Liver (tissue), 9 donors: ENCODE measurements around the gene ONECUT1. TPM values are rescaled to one million over a fixed set of nuclear protein-coding genes. Genes with fewer than 3 reads are reported as not detected.
A peak's percentile ranks its signal among the peaks of the same experiment; 100 is the strongest.

Experiments
- DNase-seq: peaks from one replicate; pipeline ENCODE4 v3.0.0-alpha.2; 2017; ENCODE audit warnings: low spot score
- H3K27ac ChIP-seq, 2 donors: one replicate each; pipeline ENCODE4 v1.7.0; 2013; ENCODE audit warnings: inconsistent platforms in 2 of 2, low read length in 2 of 2, control low read depth in 1 of 2, low read depth in 1 of 2, mild to moderate bottlenecking in 1 of 2
- H3K27me3 ChIP-seq, 4 donors: one replicate each; pipeline versions ENCODE4 v1.6.1 to v1.7.0; 2013; ENCODE audit warnings: low read length in 3 of 4, inconsistent platforms in 1 of 4, mild to moderate bottlenecking in 1 of 4, moderate library complexity in 1 of 4; ENCODE audit not compliant: control insufficient read depth in 4 of 4, insufficient read depth in 4 of 4
- H3K36me3 ChIP-seq, 4 donors: one replicate each; pipeline versions ENCODE4 v1.6.1 to v1.7.0; 2013; ENCODE audit warnings: low read length in 3 of 4, mild to moderate bottlenecking in 3 of 4, low read depth in 1 of 4, moderate library complexity in 1 of 4; ENCODE audit not compliant: control insufficient read depth in 4 of 4, insufficient read depth in 3 of 4
- H3K4me1 ChIP-seq, 4 donors: one replicate each; pipeline versions ENCODE4 v1.6.1 to v1.7.0; 2013; ENCODE audit warnings: low read length in 3 of 4, mild to moderate bottlenecking in 3 of 4, moderate library complexity in 1 of 4; ENCODE audit not compliant: control insufficient read depth in 4 of 4, insufficient read depth in 4 of 4
- H3K4me3 ChIP-seq, 3 donors: one replicate each; pipeline versions ENCODE4 v1.6.1 to v1.7.0; 2013; ENCODE audit warnings: low read length in 3 of 3, control low read depth in 1 of 3, low read depth in 1 of 3, mild to moderate bottlenecking in 1 of 3
- H3K9ac ChIP-seq, 2 donors: one replicate each; pipeline ENCODE4 v1.7.0; 2013; ENCODE audit warnings: low read length in 2 of 2, mild to moderate bottlenecking in 2 of 2, moderate library complexity in 2 of 2, control low read depth in 1 of 2, low read depth in 1 of 2
- H3K9me3 ChIP-seq, 4 donors: one replicate each; pipeline versions ENCODE4 v1.6.1 to v1.7.0; 2013; ENCODE audit warnings: low read length in 3 of 4; ENCODE audit not compliant: control insufficient read depth in 4 of 4
- FOXA1 ChIP-seq: IDR thresholded peaks from 2 replicates; pipeline ENCODE4 v1.6.1; 2016; ENCODE audit warnings: antibody characterized with exemption
- FOXA2 ChIP-seq: IDR thresholded peaks from 2 replicates; pipeline ENCODE4 v1.6.1; 2016; ENCODE audit warnings: antibody characterized with exemption
- GABPA ChIP-seq, 2 donors: IDR thresholded peaks in 1 of 2; conservative IDR thresholded peaks in 1 of 2; 2 replicates each; pipeline ENCODE4 v1.6.1; 2016; ENCODE audit warnings: antibody characterized with exemption in 2 of 2, mild to moderate bottlenecking in 1 of 2, moderate library complexity in 1 of 2
- HNF4A ChIP-seq, 2 donors: conservative IDR thresholded peaks; 2 replicates each; pipeline ENCODE4 v1.6.1; 2016; ENCODE audit warnings: antibody characterized with exemption in 2 of 2, mild to moderate bottlenecking in 2 of 2
- HNF4G ChIP-seq: IDR thresholded peaks from 2 replicates; pipeline ENCODE4 v1.6.1; 2016; ENCODE audit warnings: antibody characterized with exemption
- JUND ChIP-seq, 2 donors: IDR thresholded peaks; 2 replicates each; pipeline ENCODE4 v1.6.1; 2016; ENCODE audit warnings: antibody characterized with exemption in 2 of 2
- MAX ChIP-seq: IDR thresholded peaks from 2 replicates; pipeline ENCODE4 v1.6.1; 2016; ENCODE audit warnings: antibody characterized with exemption
- NR2F2 ChIP-seq: IDR thresholded peaks from 2 replicates; pipeline ENCODE4 v1.6.1; 2016; ENCODE audit warnings: antibody characterized with exemption
- RAD21 ChIP-seq, 2 donors: IDR thresholded peaks; 2 replicates each; pipeline ENCODE4 v1.6.1; 2016; ENCODE audit warnings: antibody characterized with exemption in 2 of 2, mild to moderate bottlenecking in 2 of 2
- REST ChIP-seq: IDR thresholded peaks from 2 replicates; pipeline ENCODE4 v1.6.1; 2016; ENCODE audit warnings: antibody characterized with exemption, mild to moderate bottlenecking
- RXRA ChIP-seq, 2 donors: IDR thresholded peaks; 2 replicates each; pipeline ENCODE4 v1.6.1; 2017 to 2018; ENCODE audit warnings: antibody characterized with exemption in 2 of 2, mild to moderate bottlenecking in 1 of 2
- SP1 ChIP-seq: IDR thresholded peaks from 2 replicates; pipeline ENCODE4 v1.6.1; 2018; ENCODE audit warnings: antibody characterized with exemption, mild to moderate bottlenecking
- YY1 ChIP-seq: IDR thresholded peaks from 2 replicates; pipeline ENCODE4 v1.6.1; 2016; ENCODE audit warnings: antibody characterized with exemption, mild to moderate bottlenecking
- WGBS: extraction: QIAGEN DNeasy Blood & Tissue Kit; methylation state at CpG from one replicate; pipeline ENCODE4 v1.1.7; 2013; 5-methylcytosine and 5-hydroxymethylcytosine counted together
- polyA plus RNA-seq, 2 donors: library from polyadenylated mRNA; stranded (reverse) in 1 of 2; unstranded in 1 of 2; fragments of 200-250 nt in 1 of 2; fragments of >200 nt in 1 of 2; fragmentation: Nextera tagmentation in 1 of 2; extraction: Ambion mirVana in 1 of 2; gene quantifications; one replicate each; pipeline versions ENCODE4 v1.2.1 to v1.2.3, GENCODE V29; 2013 to 2015
- total RNA-seq, 2 donors: library from RNA; depleted of rRNA; stranded (reverse); fragments of >200 nt; gene quantifications; one replicate each; pipeline ENCODE4 v1.2.3, GENCODE V29; 2014
- TF ChIP-seq, protein P1 (sequence below): IDR thresholded peaks from 2 replicates; pipeline ENCODE4 v1.6.1; 2016; ENCODE audit warnings: antibody characterized with exemption
- TF ChIP-seq, protein P2 (sequence below): fragments of 150-350 bp; IDR thresholded peaks from 2 replicates; pipeline ENCODE4 v1.5.1; 2017; ENCODE audit warnings: improper control_type of control experiment, low read depth, low read length; ENCODE audit not compliant: missing input control
- donor health status: healthy.
- donor health status: healthy.
- donor health status: healthy.
- donor health status: healthy.
- donor health status: healthy.

The ONECUT1 gene
- total and polyA plus RNA-seq, 4 donors = 7.7 to 51.0 (median 14.8) TPM

DNA sequence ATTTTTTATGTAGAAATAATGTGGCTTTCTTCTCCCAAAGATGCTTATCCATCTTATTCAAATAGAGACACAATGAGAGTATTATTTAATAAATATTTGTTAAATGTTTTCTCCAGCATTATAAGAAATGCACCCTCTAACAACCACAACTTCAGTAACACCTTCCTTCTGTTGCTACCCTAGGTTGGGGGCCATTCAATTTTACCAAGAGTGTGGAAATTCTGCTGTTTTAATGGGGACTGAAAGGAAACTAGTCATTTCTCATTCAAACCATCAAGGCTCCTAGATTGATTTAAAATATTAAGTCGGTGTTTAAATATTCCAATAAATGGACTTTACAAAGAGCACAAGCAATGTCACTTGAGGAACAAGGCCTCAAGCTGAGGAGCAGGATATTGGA, 7.6 kb downstream of the ONECUT1 start:
- H3K4me3 ChIP-seq = peak overlapping the region in 1 of 3 donors; percentile 74
- TF ChIP-seq GABPA (IDR thresholded peaks at IDR 0.05 in 1 of 2, conservative IDR thresholded peaks at IDR 0.05 in 1 of 2) (no peak), NR2F2 (no peak), FOXA1 (no peak), FOXA2 (no peak), RAD21 (IDR thresholded peaks at IDR 0.05) (no peak)
- TF ChIP-seq, protein P1, sequence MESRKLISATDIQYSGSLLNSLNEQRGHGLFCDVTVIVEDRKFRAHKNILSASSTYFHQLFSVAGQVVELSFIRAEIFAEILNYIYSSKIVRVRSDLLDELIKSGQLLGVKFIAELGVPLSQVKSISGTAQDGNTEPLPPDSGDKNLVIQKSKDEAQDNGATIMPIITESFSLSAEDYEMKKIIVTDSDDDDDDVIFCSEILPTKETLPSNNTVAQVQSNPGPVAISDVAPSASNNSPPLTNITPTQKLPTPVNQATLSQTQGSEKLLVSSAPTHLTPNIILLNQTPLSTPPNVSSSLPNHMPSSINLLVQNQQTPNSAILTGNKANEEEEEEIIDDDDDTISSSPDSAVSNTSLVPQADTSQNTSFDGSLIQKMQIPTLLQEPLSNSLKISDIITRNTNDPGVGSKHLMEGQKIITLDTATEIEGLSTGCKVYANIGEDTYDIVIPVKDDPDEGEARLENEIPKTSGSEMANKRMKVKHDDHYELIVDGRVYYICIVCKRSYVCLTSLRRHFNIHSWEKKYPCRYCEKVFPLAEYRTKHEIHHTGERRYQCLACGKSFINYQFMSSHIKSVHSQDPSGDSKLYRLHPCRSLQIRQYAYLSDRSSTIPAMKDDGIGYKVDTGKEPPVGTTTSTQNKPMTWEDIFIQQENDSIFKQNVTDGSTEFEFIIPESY = no peak
- 26% methylated on average over 1 of the region's 1 CpG for WGBS

DNA sequence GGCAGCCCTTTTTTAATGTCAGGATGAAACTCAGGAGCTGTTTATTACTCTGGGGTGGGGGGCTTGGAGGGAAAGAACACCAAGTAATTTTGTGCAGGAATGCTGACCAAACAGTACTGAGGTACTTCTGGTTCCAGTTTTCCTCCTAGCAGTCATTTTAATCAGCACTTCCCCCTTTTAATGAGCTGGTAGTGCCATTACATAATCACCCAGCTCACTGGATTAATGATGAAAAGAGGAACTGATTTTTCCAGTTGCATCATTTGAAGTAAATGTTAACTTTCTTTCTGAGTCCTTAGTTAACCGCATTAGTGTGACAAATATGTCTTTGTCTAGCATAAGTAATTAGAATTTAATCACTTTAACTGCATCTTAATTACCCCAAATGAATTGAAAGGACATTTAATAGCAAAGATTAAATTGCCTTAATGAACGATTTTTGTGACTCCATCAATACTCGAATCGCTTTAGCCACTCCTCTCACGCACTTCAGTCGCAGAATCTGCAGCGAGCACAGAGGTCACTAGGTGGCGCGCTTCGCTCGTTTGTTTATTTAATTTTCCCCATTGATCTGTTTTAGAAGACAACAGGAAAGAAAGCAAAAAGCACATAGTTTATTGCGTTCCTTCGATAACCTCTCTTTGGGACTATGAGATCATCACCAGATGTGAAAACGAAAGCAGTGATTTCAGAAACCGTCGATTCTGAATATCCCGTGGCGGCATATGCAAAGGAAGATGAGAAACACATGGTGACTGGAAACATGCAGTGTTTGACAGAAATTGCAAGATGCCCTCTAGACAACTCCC, 9.8 kb downstream of the ONECUT1 start:
- Histone ChIP-seq H3K36me3 (peaks cover 0 to 11% (median 1%) of the 10 kb centered on the region in 4 donors), H3K27me3 (no peaks in the 10 kb centered on the region), H3K4me1 (peaks cover 0 to 56% (median 41%) of the 10 kb centered on the region in 4 donors), H3K4me3 (peak overlapping the region; percentile 10 to 30 (median 12)), H3K27ac (peak overlapping the region; percentile 68 to 80), H3K9ac (no peak overlapping the region), H3K9me3 (no peaks in the 10 kb centered on the region)
- peak; percentile 44 for TF ChIP-seq NR2F2
- TF ChIP-seq YY1 = peak; percentile 36
- peak; percentile 17 to 82 for TF ChIP-seq JUND (IDR thresholded peaks at IDR 0.05)
- peak; percentile 89 to 91 for TF ChIP-seq RAD21 (IDR thresholded peaks at IDR 0.05)
- TF ChIP-seq FOXA2 = peak; percentile 8
- TF ChIP-seq GABPA (IDR thresholded peaks at IDR 0.05 in 1 of 2, conservative IDR thresholded peaks at IDR 0.05 in 1 of 2) = no peak
- TF ChIP-seq, protein P2, sequence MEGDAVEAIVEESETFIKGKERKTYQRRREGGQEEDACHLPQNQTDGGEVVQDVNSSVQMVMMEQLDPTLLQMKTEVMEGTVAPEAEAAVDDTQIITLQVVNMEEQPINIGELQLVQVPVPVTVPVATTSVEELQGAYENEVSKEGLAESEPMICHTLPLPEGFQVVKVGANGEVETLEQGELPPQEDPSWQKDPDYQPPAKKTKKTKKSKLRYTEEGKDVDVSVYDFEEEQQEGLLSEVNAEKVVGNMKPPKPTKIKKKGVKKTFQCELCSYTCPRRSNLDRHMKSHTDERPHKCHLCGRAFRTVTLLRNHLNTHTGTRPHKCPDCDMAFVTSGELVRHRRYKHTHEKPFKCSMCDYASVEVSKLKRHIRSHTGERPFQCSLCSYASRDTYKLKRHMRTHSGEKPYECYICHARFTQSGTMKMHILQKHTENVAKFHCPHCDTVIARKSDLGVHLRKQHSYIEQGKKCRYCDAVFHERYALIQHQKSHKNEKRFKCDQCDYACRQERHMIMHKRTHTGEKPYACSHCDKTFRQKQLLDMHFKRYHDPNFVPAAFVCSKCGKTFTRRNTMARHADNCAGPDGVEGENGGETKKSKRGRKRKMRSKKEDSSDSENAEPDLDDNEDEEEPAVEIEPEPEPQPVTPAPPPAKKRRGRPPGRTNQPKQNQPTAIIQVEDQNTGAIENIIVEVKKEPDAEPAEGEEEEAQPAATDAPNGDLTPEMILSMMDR = peak; percentile 93
- TF ChIP-seq HNF4G = no peak
- TF ChIP-seq HNF4A (conservative IDR thresholded peaks at IDR 0.05) = peak; percentile 26 to 54
- TF ChIP-seq REST = peak; percentile 65
- TF ChIP-seq FOXA1 = no peak
- TF ChIP-seq RXRA (IDR thresholded peaks at IDR 0.05) = peak; percentile 40 to 74
- TF ChIP-seq MAX = peak; percentile 30
- peak; percentile 61 for TF ChIP-seq SP1
- DNase-seq = peak; percentile 63
- WGBS = 2% methylated on average over 18 of the region's 18 CpGs

More for the DNA sequence above, 7.6 kb downstream of the ONECUT1 start:
- no peak for DNase-seq
- H3K4me1 ChIP-seq = peaks cover 0 to 65% (median 44%) of the 10 kb centered on the region in 4 donors
- H3K27ac ChIP-seq = peak overlapping the region in 1 of 2 donors; percentile 90
- peaks cover 0 to 2% (median under 1%) of the 10 kb centered on the region in 4 donors for H3K36me3 ChIP-seq
- no peaks in the 10 kb centered on the region for H3K27me3 ChIP-seq
- H3K9me3 ChIP-seq = no peaks in the 10 kb centered on the region
- no peak overlapping the region for H3K9ac ChIP-seq
